ENCODE data around the gene PABPC1L. TPM values are rescaled to one million over a fixed set of nuclear protein-coding genes. Genes with fewer than 3 reads are reported as not detected.

Gene PABPC1L
- total and polyA plus RNA-seq, 2 of the 13 experiments (the other 11 are each of a cell fraction or from before 2014, with no cell fraction given): 30.8 to 252 TPM

- TF ChIP-seq ZSCAN5A (CRISPR knock-in tag; IDR thresholded peaks at IDR 0.05; ENCODE audit: borderline replicate concordance) (no peak), AGO2 (optimal IDR thresholded peaks at IDR 0.05; ENCODE audit: low read depth, low read length) (no peak), PHF5A (CRISPR knock-in tag; IDR thresholded peaks at IDR 0.05; ENCODE audit: low read depth, unreplicated experiment) (no peak), ZNF513 (CRISPR knock-in tag; conservative IDR thresholded peaks at IDR 0.05) (no peak), ZNF607 (CRISPR knock-in tag; IDR thresholded peaks at IDR 0.05; ENCODE audit: borderline replicate concordance) (0 out of 2 replicates have a peak, but pooled peaks have one; percentile 14), PLRG1 (conservative IDR thresholded peaks at IDR 0.05) (no peak), DMAP1 (CRISPR knock-in tag; IDR thresholded peaks at IDR 0.05) (no peak)
Observed at GRCh38 chr20:44908987-44909871, 631 bp upstream of the PABPC1L start (continued).

- ChIA-PET POLR2A (interaction anchor here (0.8 to 3.2 kb wide), 7 partner anchors 8 to 431 kb away, joined by 3 to 42 read pairs (median 6); partner anchors contain the start of genes TOMM34 and YWHAB), CTCF (ENCODE audit: low intra/inter-chr PET ratio, low total read pairs) (interaction anchor here (1.3 kb wide), 1 partner anchor 380 kb away, joined by 3 read pairs; no protein-coding TSS in a partner anchor)
- ATAC-seq (peak; percentile 23), DNase-seq (ENCODE audit: low spot score) (peak; percentile 41), FAIRE-seq (no peak)
- Histone ChIP-seq H3K9me3 (ENCODE audit: low read length) (no peaks in the 10 kb centered on the region), H3K4me2 (ENCODE audit: low read depth, low read length) (peak overlapping the region; percentile 99), H3K4me1 (ENCODE audit: insufficient read depth, low read length) (peaks cover 14% of the 10 kb centered on the region), H3K27me3 (ENCODE audit: control insufficient read depth in 1 of 2, insufficient read depth in 2 of 2, low read length in 2 of 2) (no peaks in the 10 kb centered on the region; a peak in 1 of 5 replicates), H3K9ac (ENCODE audit: insufficient read depth, low read depth, low read length) (peak overlapping the region; percentile 82), H3K4me3 (replicated peaks in 1 of 3; ENCODE audit: insufficient read depth in 1 of 3, low read depth in 2 of 3, low read length in 3 of 3) (peak overlapping the region; percentile 87 to 97 (median 95)), H3K79me2 (ENCODE audit: insufficient read depth, low read length) (peaks cover 8% of the 10 kb centered on the region), H4K20me1 (ENCODE audit: insufficient read depth, low read length) (peaks cover 3% of the 10 kb centered on the region; the same call in 1 of the 2 replicates), H3K36me3 (replicated peaks in 1 of 2; ENCODE audit: control insufficient read depth in 1 of 2, insufficient read depth in 2 of 2, low read length in 2 of 2) (peaks cover 20 to 53% of the 10 kb centered on the region in 2 experiments), H3K27ac (ENCODE audit: extremely low read length, insufficient read depth, low read length) (peak overlapping the region; percentile 65), H2AFZ (ENCODE audit: low read length) (peak overlapping the region; percentile 32)
- intact Hi-C loops (cut with micrococcal nuclease; ENCODE audit: unreplicated experiment) (loop anchor here (1.0 to 2.0 kb wide), 3 partner anchors 24 to 56 kb away; partner anchors contain the start of genes STK4 and TOMM34), in situ Hi-C loops (cut with HindIII; ENCODE audit: extremely low pct_ligation_motif_present, low pct_unique_long_range_greater_than_20kb) (no loop called here)
- TSS peak; percentile 83 for BruUV-seq (replicated peaks)
- WGBS (ENCODE audit: low lambda C conversion rate): 2% methylated on average over 12 of the region's 17 CpGs
- TF ChIP-seq ZNF318 (CRISPR knock-in tag; IDR thresholded peaks at IDR 0.05) (0 out of 2 replicates have a peak, but pooled peaks have one; percentile 59), KDM1A (CRISPR knock-in tag; IDR thresholded peaks at IDR 0.05) (0 out of 2 replicates have a peak, but pooled peaks have one; percentile 11)
Observed at GRCh38 chr20:44910690-44911262, 916 bp downstream of the PABPC1L start.

Measured in HepG2 (cell line).